HPDE6-E6E7 (cell line): ENCODE data around the gene ERCC4.
"Not testable (repeated sequence)": the region's sequence is repeated elsewhere in the genome, so short reads cannot be mapped to it uniquely, and the experiment has no call there.

Experiments
- DNase-seq: peaks from one replicate; pipeline ENCODE4 v3.0.0; 2011; ENCODE audit warnings: missing footprints; ENCODE audit errors: extremely low spot score

Gene ERCC4

GRCh38 chr16:13919683-13920509 is at the start of gene ERCC4:
Gene ERCC4, plus strand, starts transcription at chr16:13920154. Its CDS starts 12 bp downstream, at chr16:13920166.
- peak; percentile 94 for DNase-seq

GRCh38 chr16:13873835-13874438 is 46.0 kb upstream of the ERCC4 start:
- no peak for DNase-seq

DNA sequence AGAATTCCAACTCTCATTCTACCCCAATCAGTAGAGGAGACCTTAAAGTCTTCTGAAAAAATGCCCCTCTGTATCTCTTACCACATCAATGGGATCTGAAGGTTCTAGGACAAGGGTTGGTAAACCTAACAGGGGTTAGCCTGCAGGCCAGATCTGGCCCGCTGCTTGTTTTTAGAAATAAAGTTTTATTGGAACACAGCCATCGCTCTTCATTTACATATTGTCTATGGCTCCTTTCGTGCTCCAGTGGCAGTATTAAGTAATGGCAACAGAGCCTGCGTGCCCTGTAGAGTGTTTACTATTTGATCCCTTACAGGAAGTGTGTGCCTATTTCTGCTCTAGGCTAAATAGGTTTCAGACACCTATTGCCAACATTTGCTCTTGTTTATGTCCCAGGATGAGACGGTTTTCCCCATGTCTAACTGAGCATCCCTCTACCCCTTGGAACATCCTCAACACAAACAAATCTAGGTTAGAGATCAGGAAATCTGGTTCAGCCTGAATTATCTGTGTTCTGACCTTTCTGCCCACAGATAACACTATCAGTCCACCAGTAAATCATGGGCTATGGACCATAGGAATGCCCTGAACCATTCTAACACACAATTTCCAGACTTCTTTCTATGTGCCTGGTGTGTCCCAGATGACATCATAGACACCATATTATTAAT is 44.2 kb upstream of the ERCC4 start:
- no peak for DNase-seq

DNA sequence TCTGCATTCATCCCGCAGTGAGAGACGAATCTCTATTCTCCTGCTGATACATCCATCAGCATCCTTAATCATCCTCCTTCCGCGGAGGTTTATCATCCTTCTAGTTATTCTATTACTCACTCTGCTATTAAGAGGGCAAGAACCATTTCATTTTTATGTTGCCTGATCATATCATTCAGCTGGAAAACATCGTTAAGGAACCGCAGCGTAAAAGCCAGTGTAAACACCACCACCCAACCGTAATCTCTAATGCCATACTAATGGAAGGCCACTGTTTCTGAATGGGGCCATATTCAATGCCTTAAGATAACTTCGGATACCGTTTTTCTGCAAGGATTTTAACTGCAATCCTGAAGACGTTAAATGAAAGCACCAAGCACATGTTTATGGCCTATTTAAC is 36.7 kb upstream of the ERCC4 start:
- DNase-seq, result no peak

GRCh38 chr16:13883881-13884280 is 36.1 kb upstream of the ERCC4 start:
- DNase-seq, result no peak

- no peak for DNase-seq
These were observed 34.3 kb upstream of the ERCC4 start for GRCh38 chr16:13885700-13886099.

DNA sequence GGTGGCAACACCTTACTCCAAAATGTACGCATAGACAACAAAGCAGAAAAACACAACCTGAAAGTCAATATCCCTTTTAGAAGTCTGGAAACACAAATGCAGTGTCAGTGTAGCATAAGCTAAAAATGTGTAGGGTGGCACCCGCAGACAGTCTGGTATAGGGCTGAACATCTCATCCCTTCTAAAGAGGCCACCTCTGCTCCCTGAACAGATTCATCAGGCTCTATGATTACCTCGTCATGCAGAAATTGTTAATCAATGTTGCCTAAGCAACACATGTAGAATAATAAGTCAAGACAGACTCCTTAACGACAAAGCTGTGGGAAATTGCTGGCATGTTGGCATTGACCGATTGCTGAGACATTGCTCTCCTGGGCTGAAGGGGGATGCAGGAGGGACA is 33.3 kb upstream of the ERCC4 start:
- no peak for DNase-seq

DNA sequence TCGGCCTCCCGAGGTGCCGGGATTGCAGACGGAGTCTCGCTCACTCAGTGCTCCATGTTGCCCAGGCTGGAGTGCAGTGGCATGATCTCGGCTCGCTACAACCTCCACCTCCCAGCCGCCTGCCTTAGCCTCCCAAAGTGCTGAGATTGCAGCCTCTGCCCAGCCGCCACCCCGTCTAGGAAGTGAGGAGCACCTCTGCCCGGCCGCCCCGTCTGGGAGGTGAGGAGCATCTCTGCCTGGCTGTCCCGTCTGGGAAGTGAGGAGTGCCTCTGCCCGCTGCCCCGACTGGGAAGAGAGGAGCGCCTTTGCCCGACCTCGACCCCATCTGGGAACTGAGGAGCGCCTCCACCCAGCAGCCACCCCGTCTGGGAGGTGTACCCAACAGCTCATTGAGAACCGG is 30.6 kb upstream of the ERCC4 start:
- DNase-seq, result not testable (repeated sequence)

- no peak for DNase-seq
These were observed 27.7 kb upstream of the ERCC4 start for GRCh38 chr16:13892301-13892700.

DNA sequence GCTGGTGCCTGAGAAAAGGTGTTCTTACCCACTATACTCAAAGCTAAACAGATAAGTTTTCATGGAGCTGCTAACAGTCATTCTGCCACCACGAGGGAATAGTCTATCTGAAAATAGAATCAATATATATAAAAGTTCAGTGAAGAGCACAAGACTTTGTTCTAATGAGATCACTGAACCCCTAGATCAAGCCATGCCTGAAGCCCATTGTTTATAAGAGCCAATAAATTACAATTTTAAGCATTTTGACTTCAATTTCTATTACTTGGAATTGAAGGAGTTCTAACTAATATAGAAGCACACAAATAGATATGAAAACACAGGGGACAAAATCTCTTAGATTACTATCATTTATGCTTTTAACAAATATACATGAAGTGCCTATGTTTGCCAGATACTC is 24.4 kb upstream of the ERCC4 start:
- DNase-seq, result no peak

DNA sequence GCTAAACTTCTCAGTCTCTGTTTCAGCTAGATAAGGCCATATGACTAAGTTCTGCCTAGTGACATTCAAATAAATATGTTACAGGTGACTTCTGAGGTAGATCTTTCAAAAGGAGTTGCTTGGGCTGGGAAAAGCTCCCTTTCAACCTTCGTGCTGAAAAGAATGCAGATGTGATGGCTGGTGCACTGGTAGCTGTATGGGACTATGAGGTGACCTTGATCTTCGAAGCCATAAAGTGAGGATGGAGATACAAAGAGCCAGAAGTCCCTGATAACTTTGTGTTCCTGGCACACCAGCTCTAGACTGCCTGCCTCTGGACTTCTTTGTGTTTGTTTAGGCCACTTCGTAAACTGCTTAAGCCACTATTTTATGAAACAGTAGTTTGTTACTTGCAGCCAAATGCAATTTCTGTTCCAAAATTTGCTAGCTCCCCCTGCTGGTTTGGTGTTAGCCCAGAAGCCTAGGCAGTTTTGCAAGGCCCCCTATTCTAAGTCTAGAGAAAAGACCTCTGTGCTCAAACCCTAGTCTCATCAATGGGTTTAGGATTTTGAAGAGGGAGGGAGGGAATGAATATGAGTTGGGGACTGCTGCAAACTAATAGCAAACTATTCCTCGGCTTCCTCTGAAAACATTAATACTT is 23.3 kb upstream of the ERCC4 start:
- DNase-seq, result no peak

DNA sequence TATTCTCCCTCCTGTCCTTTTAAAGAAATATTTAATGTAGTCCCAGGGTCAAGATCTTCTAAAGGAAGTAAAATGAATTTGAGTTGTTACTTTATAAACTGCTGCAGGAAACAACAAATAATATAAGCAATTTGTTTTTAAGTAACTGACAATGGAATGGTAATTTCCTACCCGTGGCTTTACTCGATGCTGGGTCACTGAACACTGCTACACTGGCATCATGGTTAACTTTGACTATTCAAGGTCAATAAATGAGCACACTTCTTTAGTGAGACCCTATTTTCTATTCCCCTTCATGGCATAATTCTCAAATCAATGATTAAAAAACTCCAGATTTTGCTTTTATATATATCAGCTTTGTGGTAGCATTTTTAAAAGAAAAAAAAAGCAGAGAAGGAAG is 22.1 kb upstream of the ERCC4 start:
- DNase-seq, result no peak

- no peak for DNase-seq
These were observed 21.7 kb upstream of the ERCC4 start for GRCh38 chr16:13898233-13898632.

DNA sequence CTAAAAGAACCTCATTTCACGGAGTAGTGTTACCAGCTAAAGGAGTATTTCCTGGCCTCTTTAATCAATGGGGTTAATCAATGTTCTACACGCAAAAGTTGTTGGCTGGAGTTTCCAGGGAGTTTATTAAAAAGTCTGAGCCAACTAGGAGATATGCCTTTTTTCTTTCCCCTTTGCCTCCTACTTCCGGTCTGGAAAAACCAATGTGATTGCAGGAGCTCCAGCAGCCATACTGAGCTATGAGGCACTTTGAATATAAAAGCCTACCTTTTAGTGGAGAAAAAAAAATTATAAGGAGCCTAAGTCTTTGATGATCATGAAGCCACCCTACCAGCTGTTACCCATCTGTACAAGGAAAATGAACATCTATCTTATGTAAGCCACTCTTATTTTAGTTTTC is 17.9 kb upstream of the ERCC4 start:
- no peak for DNase-seq

- no peak for DNase-seq
These were observed 17.3 kb upstream of the ERCC4 start for GRCh38 chr16:13902677-13903076.

DNA sequence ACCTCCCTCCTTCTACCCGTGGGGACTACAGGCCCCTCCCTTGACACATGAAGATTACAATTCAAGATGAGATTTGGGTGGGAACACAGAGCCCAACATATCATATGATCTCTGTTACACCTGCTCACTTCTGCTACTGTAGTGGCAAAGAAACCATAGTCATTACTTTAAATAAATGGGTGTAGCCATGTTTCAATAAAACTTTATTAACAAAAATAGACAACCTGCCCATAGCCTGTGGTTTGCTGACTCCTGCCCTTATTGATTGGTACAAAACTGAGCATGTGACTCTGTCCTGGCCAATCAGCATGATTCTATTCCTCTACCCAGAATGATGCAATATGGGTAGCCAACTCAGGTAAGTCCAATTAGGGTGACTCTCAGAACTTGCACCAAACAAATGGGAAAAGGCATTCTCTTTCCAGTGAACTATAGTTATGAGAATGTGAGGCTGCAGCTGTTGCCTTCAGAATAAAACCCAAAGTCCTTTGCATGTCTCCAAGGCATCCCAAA is 15.7 kb upstream of the ERCC4 start:
- DNase-seq, result no peak

GRCh38 chr16:13904822-13905221 is 15.1 kb upstream of the ERCC4 start:
- not testable (repeated sequence) for DNase-seq

DNA sequence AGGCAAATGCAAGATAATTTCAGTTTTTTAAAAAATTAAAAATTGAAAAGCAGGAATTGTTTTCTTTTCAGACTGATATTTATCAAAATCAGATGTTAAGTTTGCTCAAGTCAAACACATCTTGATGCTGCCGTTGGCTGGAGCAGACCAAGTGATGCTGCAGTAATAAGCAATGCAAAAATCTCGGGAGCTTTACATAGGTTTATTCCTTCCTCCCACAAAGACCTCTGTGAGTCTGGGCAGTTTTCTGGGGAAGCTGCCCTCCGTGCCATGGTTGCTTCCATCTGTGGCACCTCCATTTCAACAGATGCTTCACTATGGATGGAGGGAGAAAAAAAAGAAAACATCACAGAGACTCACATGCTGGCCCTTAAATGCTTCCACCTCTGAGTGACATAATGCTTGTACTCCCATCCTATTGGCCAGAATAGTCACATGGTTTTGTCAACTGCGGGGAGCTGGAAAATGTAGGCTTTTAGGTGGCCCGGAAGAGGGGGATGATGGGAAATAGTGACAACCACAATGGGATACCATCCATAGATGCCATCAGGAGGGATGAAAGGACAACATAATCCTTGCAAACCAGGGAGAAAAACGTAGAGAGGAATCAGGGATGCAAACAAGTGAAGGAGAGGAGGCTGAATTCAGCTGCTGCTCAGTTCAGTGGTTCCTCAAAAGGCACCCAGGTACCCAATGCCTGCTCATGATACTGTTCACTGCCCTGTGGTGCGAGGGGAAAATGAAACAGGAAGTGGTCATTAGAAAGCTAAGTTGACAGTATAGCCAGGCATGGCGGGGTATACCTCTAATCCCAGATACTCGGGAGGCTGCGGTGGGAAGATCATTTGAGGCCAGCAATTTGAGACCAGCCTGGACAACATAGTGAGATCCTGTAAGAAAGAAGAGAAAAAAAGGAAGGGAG is 13.5 kb upstream of the ERCC4 start:
- no peak for DNase-seq

DNA sequence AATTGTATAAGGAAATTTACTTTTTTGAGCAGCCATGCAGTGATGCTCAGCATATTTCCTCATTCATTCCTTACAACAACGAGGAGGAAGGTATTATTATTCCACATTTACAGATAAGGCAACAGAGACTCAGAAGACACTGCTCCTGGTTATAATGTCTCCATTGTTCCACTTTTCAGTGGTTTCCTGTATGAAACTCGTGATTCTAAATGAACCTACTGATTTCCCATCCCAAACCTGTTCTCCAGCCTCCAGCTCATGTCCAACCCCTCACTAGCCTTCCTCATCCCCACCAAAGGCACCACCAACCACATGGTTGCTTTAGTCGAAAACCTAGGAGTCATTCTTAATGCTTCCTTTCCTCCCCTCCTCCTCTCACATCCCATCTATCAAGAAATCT is 12.5 kb upstream of the ERCC4 start:
- DNase-seq, result no peak

DNA sequence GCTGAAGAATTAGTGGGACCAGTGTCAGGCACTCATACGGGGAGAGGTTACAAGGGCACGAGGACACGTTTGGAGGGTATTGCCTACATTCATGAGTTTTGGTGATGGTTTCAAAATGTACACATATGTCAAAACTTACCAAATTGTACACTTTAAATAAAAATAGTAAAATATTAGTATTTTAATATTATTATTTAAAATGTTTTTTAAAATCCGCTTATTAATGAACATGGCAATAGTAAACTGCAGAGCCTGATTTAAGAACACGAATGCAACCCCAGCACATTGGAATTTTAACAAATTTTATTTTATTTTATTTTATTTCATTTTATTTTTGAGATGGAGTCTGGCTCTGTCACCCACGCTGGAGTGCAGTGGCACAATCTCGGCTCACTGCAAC is 10.9 kb upstream of the ERCC4 start:
- no peak for DNase-seq

- DNase-seq, result no peak
These were observed 10.1 kb upstream of the ERCC4 start for GRCh38 chr16:13909872-13910303.
